IgD-negative memory B cell (primary cell): ENCODE results near the gene TBC1D22B. TPM values are rescaled to one million over a fixed set of nuclear protein-coding genes. Genes with fewer than 3 reads are reported as not detected.

ENCODE experiments used
- H3K27ac Mint-ChIP-seq, 3 donors: one replicate each; pipeline ENCODE4 v1.8.0; 2020 to 2022; ENCODE audit warnings: mild to moderate bottlenecking in 3 of 3, mixed read lengths in 3 of 3, moderate library complexity in 1 of 3
- H3K27me3 Mint-ChIP-seq: one replicate; pipeline ENCODE4 v1.8.0; 2021; ENCODE audit warnings: mixed read lengths
- H3K36me3 Mint-ChIP-seq: one replicate; pipeline ENCODE4 v1.8.0; 2020; ENCODE audit warnings: mild to moderate bottlenecking, mixed read lengths
- H3K4me1 Mint-ChIP-seq, 3 donors: one replicate each; pipeline ENCODE4 v1.8.0; 2020 to 2022; ENCODE audit warnings: mixed read lengths in 3 of 3, mild to moderate bottlenecking in 1 of 3
- H3K4me3 Mint-ChIP-seq, 4 donors: one replicate each; pipeline ENCODE4 v1.8.0; 2020 to 2022; ENCODE audit warnings: mild to moderate bottlenecking in 4 of 4, mixed read lengths in 4 of 4, moderate library complexity in 3 of 4
- H3K9me3 Mint-ChIP-seq, 3 donors: one replicate each; pipeline ENCODE4 v1.8.0; 2020 to 2021; ENCODE audit warnings: mixed read lengths in 3 of 3, mild to moderate bottlenecking in 1 of 3
- polyA plus RNA-seq: library from polyadenylated mRNA; unstranded; fragments of 300-500 nt; fragmentation: Illumina TruSeq; gene quantifications from one replicate; pipeline ENCODE4 v1.2.3, GENCODE V29; 2021

Gene TBC1D22B
- polyA plus RNA-seq, 1 donor from 2014 or later = 6.9 TPM

GRCh38 chr6:37309692-37310091, 52.1 kb downstream of the TBC1D22B start:
- Mint-ChIP-seq H3K27ac (no peak overlapping the region), H3K4me3 (no peak overlapping the region), H3K9me3 (no peaks in the 10 kb centered on the region), H3K36me3 (peaks cover 5% of the 10 kb centered on the region), H3K27me3 (no peaks in the 10 kb centered on the region), H3K4me1 (no peaks in the 10 kb centered on the region)

GRCh38 chr6:37310966-37311365, 53.4 kb downstream of the TBC1D22B start:
- Mint-ChIP-seq H3K9me3 (no peaks in the 10 kb centered on the region), H3K4me3 (no peak overlapping the region), H3K27ac (no peak overlapping the region), H3K27me3 (no peaks in the 10 kb centered on the region), H3K4me1 (peaks cover 0 to 2% (median 0%) of the 10 kb centered on the region in 3 donors), H3K36me3 (peaks cover 8% of the 10 kb centered on the region)

- Mint-ChIP-seq H3K36me3 (peaks cover 8% of the 10 kb centered on the region), H3K9me3 (no peaks in the 10 kb centered on the region), H3K4me3 (no peak overlapping the region), H3K27ac (no peak overlapping the region), H3K4me1 (peaks cover 0 to 2% (median 0%) of the 10 kb centered on the region in 3 donors), H3K27me3 (no peaks in the 10 kb centered on the region)
These were observed 54.3 kb downstream of the TBC1D22B start for GRCh38 chr6:37311741-37312473.

- H3K27me3 Mint-ChIP-seq = no peaks in the 10 kb centered on the region
- no peak overlapping the region for H3K4me3 Mint-ChIP-seq
- peaks cover 5% of the 10 kb centered on the region for H3K36me3 Mint-ChIP-seq
- peaks cover 0 to 2% (median 0%) of the 10 kb centered on the region in 3 donors for H3K4me1 Mint-ChIP-seq
- H3K9me3 Mint-ChIP-seq = no peaks in the 10 kb centered on the region
- no peak overlapping the region for H3K27ac Mint-ChIP-seq
These were observed 56.3 kb downstream of the TBC1D22B start for GRCh38 chr6:37313723-37314486.

GRCh38 chr6:37314487-37315156, 57.0 kb downstream of the TBC1D22B start:
- Mint-ChIP-seq H3K27me3 (no peaks in the 10 kb centered on the region), H3K4me1 (peaks cover 0 to 2% (median 0%) of the 10 kb centered on the region in 3 donors), H3K27ac (no peak overlapping the region), H3K9me3 (no peaks in the 10 kb centered on the region), H3K4me3 (no peak overlapping the region), H3K36me3 (peaks cover 5% of the 10 kb centered on the region)

GRCh38 chr6:37315157-37315515, 57.6 kb downstream of the TBC1D22B start:
- H3K4me1 Mint-ChIP-seq = peaks cover 0 to 2% (median 0%) of the 10 kb centered on the region in 3 donors
- no peaks in the 10 kb centered on the region for H3K27me3 Mint-ChIP-seq
- H3K4me3 Mint-ChIP-seq = no peak overlapping the region
- no peak overlapping the region for H3K27ac Mint-ChIP-seq
- H3K9me3 Mint-ChIP-seq = no peaks in the 10 kb centered on the region
- peaks cover 5% of the 10 kb centered on the region for H3K36me3 Mint-ChIP-seq

GRCh38 chr6:37316071-37316470, 58.5 kb downstream of the TBC1D22B start:
- no peaks in the 10 kb centered on the region for H3K27me3 Mint-ChIP-seq
- H3K4me3 Mint-ChIP-seq = no peak overlapping the region
- peaks cover 5% of the 10 kb centered on the region for H3K36me3 Mint-ChIP-seq
- no peak overlapping the region for H3K27ac Mint-ChIP-seq
- H3K4me1 Mint-ChIP-seq = peaks cover 0 to 2% (median 0%) of the 10 kb centered on the region in 3 donors
- H3K9me3 Mint-ChIP-seq = no peaks in the 10 kb centered on the region

DNA sequence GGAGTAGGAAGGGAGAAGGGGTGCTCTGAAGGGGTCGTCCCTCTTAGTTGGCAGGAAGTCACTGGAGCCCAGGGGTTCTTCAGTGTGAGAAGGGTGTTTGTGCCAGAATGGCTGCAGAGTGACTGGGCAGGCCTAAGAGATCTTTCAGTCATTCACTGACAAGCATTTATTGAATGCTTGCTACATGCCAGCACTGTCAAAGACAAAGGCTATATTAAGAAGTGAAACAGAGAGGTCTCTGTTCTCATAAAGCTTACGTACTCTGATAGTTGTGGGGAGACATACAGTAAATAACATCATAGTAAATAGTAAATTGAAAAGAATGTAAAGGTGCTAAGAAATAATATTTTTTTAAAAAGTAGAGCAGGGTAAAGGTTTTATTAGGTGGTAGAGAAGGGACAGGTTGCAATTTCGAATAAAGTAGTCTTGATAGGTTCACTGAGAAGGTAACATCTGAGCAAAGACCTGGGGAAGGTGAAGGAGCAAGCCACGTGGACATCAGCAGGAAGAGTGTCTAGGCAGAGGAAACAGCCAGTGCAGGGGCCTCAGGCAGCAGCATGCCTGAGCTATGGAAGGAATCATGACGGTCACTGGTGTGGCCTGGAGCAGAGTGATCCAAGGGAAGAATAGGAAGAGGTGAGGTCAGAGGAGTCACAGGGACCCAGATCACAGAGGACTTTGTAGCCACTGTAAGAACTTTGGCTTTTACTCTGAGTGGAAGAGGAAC, 59.9 kb downstream of the TBC1D22B start:
- Mint-ChIP-seq H3K4me3 (no peak overlapping the region), H3K27me3 (no peaks in the 10 kb centered on the region), H3K36me3 (peaks cover 4% of the 10 kb centered on the region), H3K9me3 (no peaks in the 10 kb centered on the region), H3K27ac (no peak overlapping the region), H3K4me1 (peaks cover 0 to 2% (median 0%) of the 10 kb centered on the region in 3 donors)

DNA sequence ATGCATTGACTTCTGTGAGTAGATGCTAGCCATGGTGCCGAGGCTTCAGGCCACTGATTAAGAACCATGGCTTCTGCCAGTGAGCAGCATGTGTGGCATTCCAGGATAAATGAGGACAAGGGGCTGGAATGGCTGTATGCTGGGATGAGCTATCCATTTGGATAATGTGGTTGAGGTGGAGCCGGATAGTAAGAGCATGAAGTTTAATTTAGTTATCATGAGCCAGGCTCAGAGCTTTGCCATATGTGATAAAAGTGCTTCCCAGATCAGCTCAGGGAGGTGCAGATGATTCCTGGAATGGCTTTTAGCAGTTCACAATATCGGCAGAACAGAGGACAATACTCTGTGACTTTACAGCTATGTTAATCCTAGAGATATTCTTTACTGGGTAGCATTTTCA, 61.6 kb downstream of the TBC1D22B start:
- peaks cover 4% of the 10 kb centered on the region for H3K36me3 Mint-ChIP-seq
- no peaks in the 10 kb centered on the region for H3K27me3 Mint-ChIP-seq
- peaks cover 0 to 2% (median 0%) of the 10 kb centered on the region in 3 donors for H3K4me1 Mint-ChIP-seq
- H3K4me3 Mint-ChIP-seq = no peak overlapping the region
- H3K9me3 Mint-ChIP-seq = no peaks in the 10 kb centered on the region
- H3K27ac Mint-ChIP-seq = no peak overlapping the region

GRCh38 chr6:37319856-37320480, 62.4 kb downstream of the TBC1D22B start:
- Mint-ChIP-seq H3K27ac (no peak overlapping the region), H3K36me3 (peaks cover 1% of the 10 kb centered on the region), H3K27me3 (no peaks in the 10 kb centered on the region), H3K4me3 (no peak overlapping the region), H3K9me3 (no peaks in the 10 kb centered on the region), H3K4me1 (no peaks in the 10 kb centered on the region)

- Mint-ChIP-seq H3K36me3 (peaks cover 1% of the 10 kb centered on the region), H3K27me3 (no peaks in the 10 kb centered on the region), H3K4me1 (peaks cover 0 to under 1% (median 0%) of the 10 kb centered on the region in 3 donors), H3K9me3 (no peaks in the 10 kb centered on the region), H3K4me3 (no peak overlapping the region), H3K27ac (no peak overlapping the region)
These were observed 63.1 kb downstream of the TBC1D22B start for GRCh38 chr6:37320646-37321045.

- Mint-ChIP-seq H3K4me3 (no peak overlapping the region), H3K36me3 (peaks cover 3% of the 10 kb centered on the region), H3K27ac (peak overlapping the region in 1 of 3 donors; percentile 64), H3K4me1 (peaks cover 2 to 5% (median 3%) of the 10 kb centered on the region in 3 donors), H3K9me3 (no peaks in the 10 kb centered on the region), H3K27me3 (no peaks in the 10 kb centered on the region)
These were observed 63.5 kb downstream of the TBC1D22B start for GRCh38 chr6:37321101-37321500.

GRCh38 chr6:37321516-37322415, 64.2 kb downstream of the TBC1D22B start:
- peaks cover 3% of the 10 kb centered on the region for H3K36me3 Mint-ChIP-seq
- H3K4me1 Mint-ChIP-seq = peaks cover 2 to 5% (median 3%) of the 10 kb centered on the region in 3 donors
- no peaks in the 10 kb centered on the region for H3K27me3 Mint-ChIP-seq
- no peak overlapping the region for H3K27ac Mint-ChIP-seq
- H3K4me3 Mint-ChIP-seq = peak overlapping the region in 1 of 4 donors; percentile 5
- no peaks in the 10 kb centered on the region for H3K9me3 Mint-ChIP-seq
